Measurements from ENCODE around the gene KIF6. TPM values are rescaled to one million over a fixed set of nuclear protein-coding genes. Genes with fewer than 3 reads are reported as not detected.

The KIF6 gene
- total RNA-seq, 1 donor from 2014 or later, result 0.32 TPM

DNA sequence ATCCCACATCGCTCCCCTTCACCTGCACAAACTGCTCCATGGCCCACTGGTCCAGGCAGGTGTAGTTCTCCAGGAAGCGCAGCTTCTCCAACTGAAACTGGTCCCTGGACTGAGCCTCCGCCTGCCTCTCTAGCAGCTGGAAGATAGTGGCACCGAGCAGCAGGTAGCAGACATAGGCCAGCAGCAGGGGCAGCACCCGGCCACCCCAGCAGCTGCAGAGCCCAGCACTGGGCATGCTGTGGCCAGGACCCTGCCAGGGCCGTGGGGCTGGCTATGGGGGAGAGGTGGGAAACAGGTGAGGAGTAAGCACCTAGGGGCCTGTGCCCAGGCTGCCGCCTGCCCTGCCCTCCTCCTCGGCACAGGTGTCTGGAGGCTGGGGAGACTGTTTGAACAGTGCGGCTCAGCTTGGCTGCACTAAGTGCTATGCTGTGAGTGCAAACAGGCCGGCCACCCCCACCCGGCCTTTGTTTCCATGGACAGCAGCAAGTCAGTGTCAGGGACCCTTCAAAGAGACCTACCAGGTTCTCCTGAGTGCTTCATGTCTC lies 402.8 kb downstream of the KIF6 start, which contains the start of gene KCNK16:
TSS of gene KCNK16 (minus strand) at position 397 of the 545 bp plus-strand sequence. CDS start at position 235, 162 bp downstream.
- intact Hi-C loops (cut with micrococcal nuclease), result no loop called here

GRCh38 chr6:39321761-39322160 lies 403.4 kb downstream of the KIF6 start:
- intact Hi-C loops (cut with micrococcal nuclease), result no loop called here

GRCh38 chr6:39320363-39320984 lies 404.7 kb downstream of the KIF6 start:
- intact Hi-C loops (cut with micrococcal nuclease), result no loop called here

GRCh38 chr6:39319621-39320362 lies 405.4 kb downstream of the KIF6 start:
- intact Hi-C loops (cut with micrococcal nuclease), result no loop called here

- intact Hi-C loops (cut with micrococcal nuclease), result no loop called here
These were observed 408.0 kb downstream of the KIF6 start for GRCh38 chr6:39317256-39317655.

DNA sequence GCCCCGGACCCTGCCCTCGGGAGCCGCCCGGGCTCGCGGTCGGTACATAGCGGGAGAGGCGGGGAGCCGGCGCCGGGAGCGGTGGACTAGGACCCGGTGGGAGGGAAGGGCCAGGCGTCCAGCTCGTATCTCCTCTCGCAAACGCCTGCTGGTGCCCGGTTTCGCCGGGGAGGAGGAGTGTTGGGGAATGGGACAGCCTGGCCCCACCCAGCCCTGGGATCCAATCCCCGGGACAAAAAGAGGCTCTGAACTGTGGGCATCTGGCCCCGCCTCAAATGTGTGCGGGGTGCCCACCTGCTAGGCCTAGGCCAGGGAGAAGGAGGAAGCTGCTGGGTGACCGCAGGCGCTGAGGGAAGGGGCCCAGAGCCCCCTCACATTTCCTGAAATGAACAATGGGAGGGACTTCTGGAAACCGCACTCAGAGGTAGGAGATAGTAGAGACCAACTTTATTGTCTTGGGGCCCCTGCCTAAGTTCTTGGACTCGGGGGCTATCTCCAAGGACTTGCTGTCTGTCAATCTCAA lies 410.9 kb downstream of the KIF6 start, which contains the start of gene KCNK17:
TSS of gene KCNK17 (minus strand) at position 147 of the 523 bp plus-strand sequence. CDS start at position 48, 99 bp downstream.
- intact Hi-C loops (cut with micrococcal nuclease), result no loop called here

- intact Hi-C loops (cut with micrococcal nuclease), result no loop called here
These were observed 411.5 kb downstream of the KIF6 start for GRCh38 chr6:39313526-39314272.

DNA sequence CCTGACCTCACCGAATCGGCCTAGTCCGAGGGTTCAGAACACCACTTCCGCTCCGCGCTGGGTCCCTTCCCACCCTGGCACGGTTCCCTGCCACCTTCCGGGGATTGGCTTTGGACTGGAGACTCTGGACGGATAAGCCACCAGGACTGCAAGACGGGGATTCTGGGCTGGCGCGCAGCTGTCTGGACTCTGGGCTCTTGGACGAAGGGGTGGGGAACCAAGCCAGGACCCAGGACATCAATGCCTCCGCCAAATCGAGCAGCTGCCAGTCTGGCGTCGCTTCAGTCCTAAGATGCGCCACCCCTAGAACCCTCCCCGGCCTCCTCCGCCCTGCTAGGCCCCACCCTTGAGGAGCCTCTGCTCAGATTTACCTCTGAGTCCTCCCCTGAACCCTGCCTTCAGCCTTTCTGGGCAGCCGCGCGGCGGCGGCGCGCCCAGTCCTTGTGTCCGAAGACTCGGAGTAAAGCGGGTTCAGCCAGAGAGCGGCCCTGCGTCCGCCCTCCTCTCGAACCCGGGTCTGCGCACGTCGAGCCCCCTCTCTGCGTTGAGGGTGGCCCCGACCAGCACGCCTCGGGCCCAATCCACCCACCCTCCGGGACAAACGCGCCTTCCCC lies 412.2 kb downstream of the KIF6 start:
- intact Hi-C loops (cut with micrococcal nuclease), result no loop called here

GRCh38 chr6:39310542-39310941 lies 414.7 kb downstream of the KIF6 start:
- intact Hi-C loops (cut with micrococcal nuclease), result loop anchor here (1.0 kb wide), 1 partner anchor 144 kb away; no protein-coding TSS in a partner anchor

GRCh38 chr6:39309942-39310531 lies 415.2 kb downstream of the KIF6 start:
- intact Hi-C loops (cut with micrococcal nuclease), result loop anchor here (1.0 to 10.0 kb wide), 3 partner anchors 144 to 315 kb away; no protein-coding TSS in a partner anchor

DNA sequence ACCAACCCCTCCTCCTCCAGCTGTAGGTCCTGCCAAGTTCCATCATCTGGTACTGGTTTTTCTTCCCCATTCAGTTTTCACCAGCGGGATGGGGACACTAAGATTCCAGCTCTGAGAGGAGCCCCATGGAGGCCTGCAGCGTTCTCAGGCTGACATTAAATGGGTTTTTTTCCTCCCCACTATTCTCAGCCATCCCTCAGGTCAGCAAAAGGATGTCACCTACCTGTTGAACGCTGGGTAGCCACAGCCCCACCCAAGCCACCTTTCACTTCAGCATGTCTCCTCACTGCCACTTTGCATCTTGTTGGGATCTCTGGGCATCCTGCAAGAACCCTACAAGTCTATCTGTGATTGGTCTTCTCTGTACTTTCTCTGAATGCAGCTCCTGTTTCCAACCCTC lies 417.7 kb downstream of the KIF6 start:
- intact Hi-C loops (cut with micrococcal nuclease), result loop anchor here (10.0 kb wide), 2 partner anchors 223 to 313 kb away; no protein-coding TSS in a partner anchor

DNA sequence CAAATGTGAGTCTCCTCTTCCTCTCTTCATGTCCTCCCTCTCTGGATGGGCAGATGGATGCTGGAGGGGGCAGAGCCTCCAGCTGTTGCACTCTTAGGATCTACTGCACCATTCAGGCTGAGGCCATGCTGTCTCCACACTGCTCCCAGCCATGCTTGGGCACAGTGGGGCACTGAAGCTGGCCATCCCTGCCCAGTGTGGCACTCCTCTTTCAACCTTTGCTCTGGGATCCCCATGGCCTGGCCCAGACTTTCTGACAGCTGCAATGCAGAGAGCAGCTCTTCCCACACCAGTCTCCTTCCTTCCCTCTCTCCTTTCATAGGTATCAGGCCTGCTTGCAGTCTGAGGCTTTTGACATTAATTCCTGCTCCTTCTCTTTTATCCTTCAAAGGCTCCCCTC lies 420.3 kb downstream of the KIF6 start:
- intact Hi-C loops (cut with micrococcal nuclease), result loop anchor here (10.0 kb wide), 2 partner anchors 220 to 310 kb away; no protein-coding TSS in a partner anchor

DNA sequence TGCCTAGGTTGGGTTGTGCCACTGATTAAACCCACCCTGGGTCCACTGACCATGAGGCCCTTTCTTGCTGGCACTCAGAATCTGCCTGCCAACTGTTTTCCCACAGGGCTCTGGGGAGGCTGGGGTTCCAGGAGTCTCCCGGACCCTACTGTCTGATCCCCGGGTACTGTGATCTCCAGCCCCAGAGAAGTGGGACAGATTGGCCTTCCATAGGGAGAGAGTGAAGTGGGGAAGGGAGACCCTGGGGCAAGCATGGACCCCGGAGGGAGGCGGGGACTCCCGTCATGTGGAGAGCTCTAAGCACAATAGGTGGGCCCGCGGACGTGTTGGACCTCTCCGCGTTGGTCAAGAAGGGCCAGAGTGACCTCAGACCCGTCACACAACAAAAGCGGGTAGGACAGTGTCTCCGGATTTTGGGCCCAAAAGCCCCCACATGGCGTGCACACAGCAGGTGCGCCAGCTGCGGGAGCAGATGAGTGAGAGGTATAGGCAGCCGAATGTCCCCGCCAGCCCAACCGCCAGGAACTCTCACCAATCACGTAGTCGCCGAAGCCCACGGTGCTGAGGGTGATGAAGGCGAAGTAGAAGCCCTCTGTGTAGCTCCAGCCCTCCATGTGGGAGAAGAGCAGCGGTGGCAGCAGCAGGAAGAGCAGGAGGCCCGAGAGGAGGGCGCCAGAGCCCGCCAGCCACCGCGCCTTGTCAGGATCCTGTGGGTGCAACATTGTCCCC lies 421.6 kb downstream of the KIF6 start:
- intact Hi-C loops (cut with micrococcal nuclease), result loop anchor here (1.0 to 10.0 kb wide), 5 partner anchors 75 to 431 kb away; partner anchors contain the start of gene KCNK5

GRCh38 chr6:39302669-39303424 lies 422.4 kb downstream of the KIF6 start:
- intact Hi-C loops (cut with micrococcal nuclease), result loop anchor here (1.0 to 10.0 kb wide), 5 partner anchors 74 to 431 kb away; partner anchors contain the start of gene KCNK5

DNA sequence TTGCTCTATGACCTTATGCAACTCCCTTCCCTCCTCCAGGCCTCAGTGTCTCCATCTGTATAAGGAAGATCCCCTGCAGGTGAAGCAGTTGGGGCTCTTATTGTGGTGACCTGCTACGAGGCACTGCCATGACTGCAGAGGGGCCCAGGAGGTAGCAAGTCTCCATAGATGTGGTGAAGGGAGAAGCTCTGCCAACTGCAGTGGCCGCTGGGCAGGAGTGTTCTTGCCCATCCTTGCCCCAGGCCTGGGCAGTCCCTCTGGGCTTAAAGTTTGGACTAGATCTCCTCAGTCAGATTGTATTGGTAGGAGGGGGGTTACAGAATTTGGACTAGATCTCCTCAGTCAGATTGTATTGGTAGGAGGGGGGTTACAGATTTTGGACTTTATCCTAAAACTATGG lies 423.2 kb downstream of the KIF6 start:
- intact Hi-C loops (cut with micrococcal nuclease), result loop anchor here (2.0 to 10.0 kb wide), 3 partner anchors 73 to 307 kb away; partner anchors contain the start of gene KCNK5

DNA sequence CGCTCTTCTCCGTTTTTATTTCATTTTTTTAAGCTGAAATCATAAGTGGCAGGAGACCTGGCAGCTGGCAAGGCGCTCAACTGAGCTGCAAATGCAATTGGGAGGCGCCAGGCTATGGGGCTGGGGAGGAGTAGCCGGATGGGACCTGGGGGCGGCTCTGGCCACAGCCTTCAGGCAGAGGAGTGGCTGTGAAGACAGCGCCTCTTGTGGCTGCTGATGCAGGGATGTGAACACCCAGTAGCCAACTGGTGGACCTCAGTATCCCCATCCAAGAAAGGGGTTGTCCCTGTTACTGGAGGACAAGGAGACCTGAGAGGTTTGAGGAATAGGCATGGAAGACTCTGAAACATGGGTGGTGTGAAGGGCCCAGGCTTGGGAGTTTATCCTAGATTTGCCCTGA lies 423.6 kb downstream of the KIF6 start:
- intact Hi-C loops (cut with micrococcal nuclease), result loop anchor here (2.0 to 10.0 kb wide), 3 partner anchors 73 to 307 kb away; partner anchors contain the start of gene KCNK5

DNA sequence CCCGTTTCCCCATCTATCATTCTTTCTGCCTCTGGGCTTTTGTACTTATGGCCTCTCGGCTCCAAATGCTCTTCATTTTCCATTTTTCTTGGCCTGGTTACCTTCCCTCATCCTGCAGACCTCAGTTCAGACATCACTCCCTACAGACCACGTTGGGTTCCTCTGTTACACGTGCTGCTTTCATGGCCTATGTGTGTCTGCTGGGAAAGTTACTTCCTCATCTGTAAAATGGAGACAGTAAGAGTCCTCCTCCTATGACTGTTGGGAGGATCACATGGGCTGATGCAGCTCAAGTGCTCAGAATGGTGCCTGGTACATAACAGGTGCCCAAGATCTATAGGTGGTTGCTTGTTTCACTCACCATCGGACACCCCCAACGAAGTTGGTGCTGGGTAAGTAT lies 424.5 kb downstream of the KIF6 start:
- intact Hi-C loops (cut with micrococcal nuclease), result loop anchor here (10.0 kb wide), 2 partner anchors 216 to 306 kb away; no protein-coding TSS in a partner anchor

DNA sequence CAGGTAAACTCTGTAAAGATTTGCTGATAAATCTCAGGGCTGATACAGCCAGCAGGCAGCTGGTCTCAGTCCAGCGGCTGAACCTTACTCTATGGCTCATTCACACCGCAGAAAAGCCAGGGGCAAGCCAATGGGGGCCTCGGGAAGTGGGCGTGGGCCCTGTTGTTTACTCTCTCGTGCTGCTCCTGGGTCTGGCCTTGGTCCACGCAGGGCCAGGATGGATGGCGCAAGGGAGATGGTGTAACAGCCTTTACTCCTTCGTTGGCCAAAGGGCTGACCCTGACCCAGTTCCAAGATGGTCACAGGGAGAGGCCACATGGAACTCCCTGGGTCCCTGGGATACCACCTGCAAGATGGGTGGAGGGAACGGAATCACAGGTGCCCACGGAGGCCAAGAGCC lies 427.1 kb downstream of the KIF6 start:
- intact Hi-C loops (cut with micrococcal nuclease), result no loop called here

All from T-helper 2 cell treated with Interferon-gamma antibody and Interleukin-4, amounts not matched to agents 100 ng/mL and 5 ng/mL, for 36 hours (primary cell).